Cardiac muscle cell (in vitro differentiated cells and primary cell): ENCODE data around the gene TLX3. TPM values are rescaled to one million over a fixed set of nuclear protein-coding genes. Genes with fewer than 3 reads are reported as not detected.
"Not testable (repeated sequence)": the region's sequence is repeated elsewhere in the genome, so short reads cannot be mapped to it uniquely, and the experiment has no call there.

Experiments
- DNase-seq, 2 donors: peaks; one replicate each; pipeline versions ENCODE4 v3.0.0 to v3.0.0-alpha.2; 2010 to 2017; ENCODE audit warnings: low read depth in 1 of 2, low spot score in 1 of 2
- H3K27ac ChIP-seq: fragments of 200-600 bp; sonication (generic); 2 replicates; pipeline ENCODE4 v1.5.1; 2016
- H3K27me3 ChIP-seq: fragments of 200-600 bp; sonication (generic); 2 replicates; pipeline ENCODE4 v1.6.0; 2016; ENCODE audit warnings: control low read depth
- H3K36me3 ChIP-seq: fragments of 200-600 bp; sonication (generic); 2 replicates; pipeline ENCODE4 v1.5.1; 2016; ENCODE audit warnings: control low read depth
- H3K4me1 ChIP-seq: fragments of 200-600 bp; sonication (generic); 2 replicates; pipeline ENCODE4 v1.8.1; 2017; ENCODE audit warnings: low read depth, mild to moderate bottlenecking, mixed run types
- H3K4me3 ChIP-seq: fragments of 200-600 bp; sonication (generic); 2 replicates; pipeline ENCODE4 v1.5.1; 2016; ENCODE audit warnings: mild to moderate bottlenecking
- H3K9me3 ChIP-seq: fragments of 200-600 bp; sonication (generic); 2 replicates; pipeline ENCODE4 v1.5.1; 2017; ENCODE audit warnings: low read depth, mild to moderate bottlenecking, control low read depth
- polyA plus RNA-seq: library from polyadenylated mRNA; unstranded; fragments of >200 nt; fragmentation: Nextera tagmentation; extraction: Ambion mirVana; gene quantifications from 2 replicates; pipeline ENCODE4 v1.2.1, GENCODE V29; 2016
- total RNA-seq: library from RNA; depleted of rRNA; stranded (reverse); fragments of >200 nt; gene quantifications from 2 replicates; pipeline ENCODE4 v1.2.3, GENCODE V29; 2016
- TF ChIP-seq, protein P1 (sequence below): IDR thresholded peaks from 2 replicates; pipeline ENCODE4 v1.5.1; 2012; ENCODE audit warnings: low read depth, mild to moderate bottlenecking, low read length

TLX3 gene
- total and polyA plus RNA-seq, 2 experiments from 2014 or later: not detected

DNA sequence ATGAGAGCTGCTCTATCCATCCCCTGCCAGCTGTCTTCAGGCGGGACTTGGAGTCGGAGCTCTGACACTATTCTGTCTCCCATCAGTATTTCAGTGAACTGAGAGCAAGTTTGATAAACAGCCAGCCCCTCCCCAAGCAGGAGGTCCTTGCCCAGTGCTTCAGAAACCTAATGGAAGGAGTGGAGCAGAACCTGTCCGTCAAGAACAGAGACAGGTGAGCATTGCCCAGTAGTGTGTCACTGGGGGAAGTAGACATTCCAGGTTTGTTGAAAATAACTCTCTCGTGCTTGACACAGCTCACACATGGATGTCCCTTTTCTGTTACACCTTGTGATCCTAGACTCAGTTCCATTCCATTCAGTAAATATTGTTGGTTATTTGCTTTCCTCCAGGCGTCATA is 13.2 kb upstream of the TLX3 start:
- Histone ChIP-seq H3K4me1 (no peaks in the 10 kb centered on the region), H3K27ac (no peak overlapping the region), H3K36me3 (no peaks in the 10 kb centered on the region), H3K9me3 (no peaks in the 10 kb centered on the region), H3K27me3 (no peaks in the 10 kb centered on the region), H3K4me3 (no peak overlapping the region)
- DNase-seq: no peak
- TF ChIP-seq, protein P1, sequence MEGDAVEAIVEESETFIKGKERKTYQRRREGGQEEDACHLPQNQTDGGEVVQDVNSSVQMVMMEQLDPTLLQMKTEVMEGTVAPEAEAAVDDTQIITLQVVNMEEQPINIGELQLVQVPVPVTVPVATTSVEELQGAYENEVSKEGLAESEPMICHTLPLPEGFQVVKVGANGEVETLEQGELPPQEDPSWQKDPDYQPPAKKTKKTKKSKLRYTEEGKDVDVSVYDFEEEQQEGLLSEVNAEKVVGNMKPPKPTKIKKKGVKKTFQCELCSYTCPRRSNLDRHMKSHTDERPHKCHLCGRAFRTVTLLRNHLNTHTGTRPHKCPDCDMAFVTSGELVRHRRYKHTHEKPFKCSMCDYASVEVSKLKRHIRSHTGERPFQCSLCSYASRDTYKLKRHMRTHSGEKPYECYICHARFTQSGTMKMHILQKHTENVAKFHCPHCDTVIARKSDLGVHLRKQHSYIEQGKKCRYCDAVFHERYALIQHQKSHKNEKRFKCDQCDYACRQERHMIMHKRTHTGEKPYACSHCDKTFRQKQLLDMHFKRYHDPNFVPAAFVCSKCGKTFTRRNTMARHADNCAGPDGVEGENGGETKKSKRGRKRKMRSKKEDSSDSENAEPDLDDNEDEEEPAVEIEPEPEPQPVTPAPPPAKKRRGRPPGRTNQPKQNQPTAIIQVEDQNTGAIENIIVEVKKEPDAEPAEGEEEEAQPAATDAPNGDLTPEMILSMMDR: no peak

DNA sequence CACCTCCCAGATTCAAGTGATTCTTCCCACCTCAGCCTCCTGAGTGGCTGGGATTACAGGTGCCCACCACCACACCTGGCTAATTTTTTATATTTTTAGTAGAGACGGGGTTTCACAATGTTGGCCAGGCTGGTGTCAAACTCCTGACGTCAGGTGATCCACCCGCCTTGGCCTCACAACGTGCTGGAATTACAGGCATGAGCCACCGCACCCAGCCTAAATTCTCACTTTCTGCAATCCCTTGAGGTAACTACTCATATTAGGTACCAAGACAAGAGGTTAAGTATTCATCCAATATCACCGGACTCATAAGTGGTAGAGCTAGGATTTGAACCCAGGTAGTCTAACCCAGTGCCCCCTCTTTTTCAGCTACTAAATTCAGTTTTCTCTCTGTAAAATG is 11.1 kb upstream of the TLX3 start:
- H3K27me3 ChIP-seq: peaks cover 15% of the 10 kb centered on the region
- not testable (repeated sequence) for H3K4me3 ChIP-seq, H3K27ac ChIP-seq, DNase-seq, H3K36me3 ChIP-seq, H3K4me1 ChIP-seq, H3K9me3 ChIP-seq

DNA sequence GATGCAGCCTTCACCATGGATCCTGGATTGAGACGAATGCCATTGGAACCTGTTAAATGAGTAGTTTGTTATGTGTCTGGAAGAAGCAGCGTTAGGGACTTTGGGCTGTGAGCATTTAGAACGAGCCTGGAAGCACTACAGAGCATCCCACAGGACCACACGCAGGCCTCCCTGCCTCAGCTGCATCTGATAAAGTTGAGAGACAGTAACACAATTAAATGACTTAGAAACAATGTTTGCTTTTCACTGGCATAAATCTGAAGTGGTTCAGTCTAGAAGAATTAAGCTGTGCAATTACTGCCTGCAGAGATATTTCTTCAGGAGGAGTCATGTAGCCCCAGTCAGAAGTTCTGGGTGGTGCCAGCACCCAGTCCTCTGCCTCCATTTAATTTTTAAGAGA is 9.8 kb upstream of the TLX3 start:
- DNase-seq: no peak
- Histone ChIP-seq H3K36me3 (no peaks in the 10 kb centered on the region), H3K27me3 (peaks cover 28% of the 10 kb centered on the region), H3K9me3 (no peaks in the 10 kb centered on the region), H3K4me3 (no peak overlapping the region), H3K27ac (no peak overlapping the region), H3K4me1 (no peaks in the 10 kb centered on the region)
- TF ChIP-seq, protein P1: no peak

DNA sequence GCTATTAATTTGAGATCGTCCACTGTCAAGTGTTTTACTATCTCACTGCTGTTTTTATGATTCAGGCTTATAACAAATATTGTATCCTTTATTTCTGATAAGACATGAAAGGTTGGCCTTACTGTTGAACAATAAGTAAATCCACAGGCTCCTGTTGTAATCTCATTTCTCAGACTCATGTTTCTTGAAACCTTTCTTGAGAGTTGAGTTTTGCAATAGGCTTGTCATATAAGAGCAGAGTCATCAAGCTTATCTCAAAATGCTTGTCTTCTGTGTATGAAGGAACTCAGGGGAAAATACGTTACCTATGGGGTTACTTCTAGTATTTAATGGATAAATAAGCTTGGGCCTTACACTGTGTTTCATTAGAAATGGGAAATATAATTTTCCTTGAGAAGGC is 9.2 kb upstream of the TLX3 start:
- TF ChIP-seq, protein P1: no peak
- peaks cover 35% of the 10 kb centered on the region for H3K27me3 ChIP-seq
- no peaks in the 10 kb centered on the region for H3K9me3 ChIP-seq
- no peak overlapping the region for H3K27ac ChIP-seq
- no peak overlapping the region for H3K4me3 ChIP-seq
- no peaks in the 10 kb centered on the region for H3K36me3 ChIP-seq
- no peaks in the 10 kb centered on the region for H3K4me1 ChIP-seq
- DNase-seq: peak in 1 of 2 donors; percentile 48

DNA sequence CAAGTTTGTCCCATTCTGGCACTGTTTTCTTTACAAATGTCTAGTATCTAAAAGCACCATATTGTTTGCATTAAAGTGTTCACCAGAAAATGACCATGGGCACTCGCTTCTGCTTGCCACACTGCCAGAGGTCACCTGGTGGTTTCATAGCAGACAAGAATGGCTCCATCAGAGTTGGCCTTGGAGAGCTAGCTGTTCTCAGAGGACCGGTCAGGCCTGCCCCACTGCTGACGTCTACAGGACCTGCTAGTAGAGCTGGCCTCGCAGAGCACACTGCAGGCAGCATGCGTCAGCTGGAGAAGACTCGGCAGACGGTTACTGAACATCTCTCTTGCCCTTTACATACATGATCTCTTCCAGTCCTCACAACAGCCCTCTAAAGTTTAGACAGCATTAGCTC is 8.7 kb upstream of the TLX3 start:
- DNase-seq: no peak
- Histone ChIP-seq H3K4me1 (no peaks in the 10 kb centered on the region), H3K4me3 (no peak overlapping the region), H3K9me3 (no peaks in the 10 kb centered on the region), H3K27me3 (peaks cover 40% of the 10 kb centered on the region), H3K27ac (no peak overlapping the region), H3K36me3 (no peaks in the 10 kb centered on the region)
- TF ChIP-seq, protein P1: no peak

DNA sequence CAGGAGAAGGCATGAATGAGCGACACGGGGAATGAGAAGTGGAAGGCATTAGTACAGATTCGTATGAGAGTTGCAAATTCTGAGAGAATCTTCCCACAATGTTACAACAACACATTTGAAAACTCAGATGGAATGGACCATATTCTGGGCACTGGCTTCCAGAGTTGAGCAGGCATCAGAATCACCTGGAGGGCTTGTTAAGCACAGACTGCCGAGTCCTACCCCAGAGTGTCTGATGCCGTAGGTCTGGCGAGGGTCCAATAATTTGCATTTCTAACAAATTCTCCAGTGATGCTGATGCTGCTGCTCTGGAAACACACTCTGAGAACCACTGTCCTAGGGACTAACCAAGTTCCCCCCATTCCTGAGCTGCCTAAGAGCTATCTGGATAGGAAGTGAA is 2.9 kb upstream of the TLX3 start:
- no peaks in the 10 kb centered on the region for H3K36me3 ChIP-seq
- H3K27me3 ChIP-seq: peaks cover 98% of the 10 kb centered on the region
- no peak overlapping the region for H3K4me3 ChIP-seq
- no peaks in the 10 kb centered on the region for H3K9me3 ChIP-seq
- no peak for DNase-seq
- no peaks in the 10 kb centered on the region for H3K4me1 ChIP-seq
- TF ChIP-seq, protein P1: no peak
- H3K27ac ChIP-seq: no peak overlapping the region
